Loucy (cell line): ENCODE results near the gene ARMC9.

Experiments
- H2AFZ ChIP-seq: fragments of 200-600 bp; sonication (generic); 2 replicates; pipeline ENCODE4 v1.6.0; 2016; ENCODE audit warnings: antibody characterized with exemption, mild to moderate bottlenecking, low read length, moderate library complexity
- H3F3A ChIP-seq: fragments of 200-600 bp; 2 replicates; pipeline ENCODE4 v1.6.0; 2016; ENCODE audit warnings: antibody characterized with exemption, low read depth, mild to moderate bottlenecking
- H3K27me3 ChIP-seq: fragments of 200-600 bp; sonication (generic); 2 replicates; pipeline ENCODE4 v1.6.1; 2014; ENCODE audit warnings: low read length, mild to moderate bottlenecking; ENCODE audit not compliant: insufficient read depth, poor library complexity, severe bottlenecking
- H3K36me3 ChIP-seq: fragments of 200-600 bp; sonication (generic); 2 replicates; pipeline ENCODE4 v1.6.1; 2016; ENCODE audit warnings: low read length; ENCODE audit not compliant: insufficient read depth
- H3K4me1 ChIP-seq: fragments of 200-600 bp; sonication (generic); 2 replicates; pipeline ENCODE4 v1.5.1; 2014; ENCODE audit warnings: low read length, mild to moderate bottlenecking; ENCODE audit not compliant: insufficient read depth, poor library complexity, severe bottlenecking
- H3K4me2 ChIP-seq: fragments of 200-600 bp; sonication (generic); 2 replicates; pipeline ENCODE4 v1.6.0; 2014; ENCODE audit warnings: antibody characterized with exemption, low read length, low read depth, mild to moderate bottlenecking; ENCODE audit not compliant: poor library complexity, severe bottlenecking
- H3K4me3 ChIP-seq: fragments of 200-600 bp; sonication (generic); 2 replicates; pipeline ENCODE4 v1.5.1; 2014; ENCODE audit warnings: low read length, mild to moderate bottlenecking, mixed read lengths; ENCODE audit not compliant: poor library complexity, severe bottlenecking
- H3K79me2 ChIP-seq: fragments of 200-600 bp; sonication (generic); 2 replicates; pipeline ENCODE4 v1.6.1; 2014; ENCODE audit warnings: low read length; ENCODE audit not compliant: insufficient read depth
- H3K9ac ChIP-seq: fragments of 200-600 bp; sonication (generic); 2 replicates; pipeline ENCODE4 v1.6.0; 2014; ENCODE audit warnings: mild to moderate bottlenecking, low read depth, low read length, moderate library complexity; ENCODE audit not compliant: poor library complexity, severe bottlenecking
- H3K9me2 ChIP-seq: fragments of 200-600 bp; sonication (generic); replicated peaks from 2 replicates; pipeline ENCODE4 v1.6.1; 2016; ENCODE audit warnings: low read depth, low read length, mixed read lengths
- H3K9me3 ChIP-seq: fragments of 200-600 bp; sonication (generic); 2 replicates; pipeline ENCODE4 v1.6.1; 2014; ENCODE audit warnings: mild to moderate bottlenecking, antibody characterized with exemption, low read length, low read depth; ENCODE audit not compliant: insufficient read depth
- H4K20me1 ChIP-seq: fragments of 200-600 bp; sonication (generic); 2 replicates; pipeline ENCODE4 v1.6.0; 2014; ENCODE audit warnings: antibody characterized with exemption, low read length, mild to moderate bottlenecking; ENCODE audit not compliant: insufficient read depth, poor library complexity, severe bottlenecking
- CTCF ChIP-seq: fragments of 200-600 bp; sonication (generic); conservative IDR thresholded peaks from 2 replicates; pipeline ENCODE4 v1.5.1; 2014; ENCODE audit warnings: mild to moderate bottlenecking, antibody characterized with exemption, low read length
- EZH2phosphoT487 ChIP-seq: fragments of 200-600 bp; IDR thresholded peaks from 2 replicates; pipeline ENCODE4 v1.6.1; 2018; ENCODE audit warnings: antibody characterized with exemption, mild to moderate bottlenecking, moderate library complexity, borderline replicate concordance

Gene ARMC9

GRCh38 chr2:231361701-231362554 is 163.5 kb downstream of the ARMC9 start:
- no peaks in the 10 kb centered on the region for H3F3A ChIP-seq
- H3K36me3 ChIP-seq, result no peaks in the 10 kb centered on the region
- H3K79me2 ChIP-seq, result no peaks in the 10 kb centered on the region
- H3K9me2 ChIP-seq, result no peaks in the 10 kb centered on the region
- peak overlapping the region; percentile 61 for H2AFZ ChIP-seq
- peak overlapping the region; percentile 51 for H3K9ac ChIP-seq
- peaks cover 33% of the 10 kb centered on the region for H3K4me1 ChIP-seq
- H3K4me2 ChIP-seq, result peak overlapping the region; percentile 27
- no peak overlapping the region for H3K4me3 ChIP-seq
- H3K27me3 ChIP-seq, result no peaks in the 10 kb centered on the region
- TF ChIP-seq CTCF, result peak; percentile 46
- no peak for TF ChIP-seq EZH2phosphoT487
- no peaks in the 10 kb centered on the region for H3K9me3 ChIP-seq
- no peaks in the 10 kb centered on the region for H4K20me1 ChIP-seq

GRCh38 chr2:231362555-231363184 is 164.2 kb downstream of the ARMC9 start:
- Histone ChIP-seq H3K9ac (peak overlapping the region; percentile 51), H3K36me3 (no peaks in the 10 kb centered on the region), H3K9me3 (no peaks in the 10 kb centered on the region), H3K27me3 (no peaks in the 10 kb centered on the region), H2AFZ (no peak overlapping the region), H3K4me3 (no peak overlapping the region), H3K9me2 (no peaks in the 10 kb centered on the region), H3K4me1 (peaks cover 33% of the 10 kb centered on the region), H3K79me2 (no peaks in the 10 kb centered on the region), H3F3A (no peaks in the 10 kb centered on the region), H4K20me1 (no peaks in the 10 kb centered on the region), H3K4me2 (peak overlapping the region; percentile 27)
- TF ChIP-seq CTCF, result no peak
- TF ChIP-seq EZH2phosphoT487, result no peak

GRCh38 chr2:231364061-231364460 is 165.6 kb downstream of the ARMC9 start:
- TF ChIP-seq CTCF (no peak), EZH2phosphoT487 (no peak)
- no peaks in the 10 kb centered on the region for H3K9me2 ChIP-seq
- no peaks in the 10 kb centered on the region for H4K20me1 ChIP-seq
- H3K27me3 ChIP-seq, result no peaks in the 10 kb centered on the region
- no peak overlapping the region for H3K4me2 ChIP-seq
- no peaks in the 10 kb centered on the region for H3K9me3 ChIP-seq
- no peaks in the 10 kb centered on the region for H3K36me3 ChIP-seq
- H2AFZ ChIP-seq, result no peak overlapping the region
- no peak overlapping the region for H3K9ac ChIP-seq
- no peak overlapping the region for H3K4me3 ChIP-seq
- no peaks in the 10 kb centered on the region for H3K79me2 ChIP-seq
- H3F3A ChIP-seq, result no peaks in the 10 kb centered on the region
- H3K4me1 ChIP-seq, result peaks cover 33% of the 10 kb centered on the region
